Skin epidermis (tissue), 12 donors: ENCODE data around the gene CLCN7.
A peak's percentile ranks its signal among the peaks of the same experiment; 100 is the strongest.

Experiments
- H3K27ac ChIP-seq, 21 experiments: fragments of 200-600 bp; sonication (generic) in 11 of 21; one replicate each; pipeline ENCODE4 v1.5.0; 2020; ENCODE audit warnings: mild to moderate bottlenecking in 3 of 21, inconsistent platforms in 2 of 21, moderate library complexity in 2 of 21
- H3K4me3 ChIP-seq, 7 experiments: fragments of 200-600 bp; sonication (generic) in 2 of 7; one replicate each; pipeline ENCODE4 v1.5.0; 2020; ENCODE audit warnings: inconsistent platforms in 2 of 7, mild to moderate bottlenecking in 2 of 7, moderate library complexity in 1 of 7

CLCN7 gene

GRCh38 chr16:1424028-1424427 lies 50.8 kb downstream of the CLCN7 start:
- no peak overlapping the region for H3K27ac ChIP-seq
- no peak overlapping the region for H3K4me3 ChIP-seq

- Histone ChIP-seq H3K27ac (peak overlapping the region in 17 of 21 experiments; percentile 87 to 99 (median 96)), H3K4me3 (no peak overlapping the region)
Observed at GRCh38 chr16:1422076-1422475, 52.8 kb downstream of the CLCN7 start.

GRCh38 chr16:1420111-1420539 lies 54.7 kb downstream of the CLCN7 start:
- Histone ChIP-seq H3K27ac (peak overlapping the region; percentile 55 to 99 (median 95)), H3K4me3 (peak overlapping the region; percentile 52 to 92 (median 81))

GRCh38 chr16:1416521-1416941 lies 58.3 kb downstream of the CLCN7 start:
- peak overlapping the region in 11 of 21 experiments; percentile 3 to 55 (median 39) for H3K27ac ChIP-seq
- no peak overlapping the region for H3K4me3 ChIP-seq

GRCh38 chr16:1414532-1415260 lies 60.1 kb downstream of the CLCN7 start, which contains the start of gene UNKL:
Gene UNKL, minus strand, starts transcription at chr16:1414704. Its CDS starts 13 bp downstream, at chr16:1414691.
- Histone ChIP-seq H3K27ac (peak within 1 kb of the TSS; percentile 50 to 96 (median 91)), H3K4me3 (peak within 1 kb of the TSS; percentile 77 to 96 (median 92))

- peak overlapping the region; percentile 50 to 96 (median 91) for H3K27ac ChIP-seq
- H3K4me3 ChIP-seq, result peak overlapping the region; percentile 77 to 96 (median 92)
Observed at GRCh38 chr16:1413684-1414531, 60.9 kb downstream of the CLCN7 start.

- Histone ChIP-seq H3K27ac (no peak overlapping the region), H3K4me3 (no peak overlapping the region)
Observed at GRCh38 chr16:1412847-1413246, 62.0 kb downstream of the CLCN7 start.

- peak overlapping the region; percentile 14 to 49 (median 40) for H3K4me3 ChIP-seq
- peak overlapping the region in 14 of 21 experiments; percentile 1 to 69 (median 41) for H3K27ac ChIP-seq
Observed at GRCh38 chr16:1408171-1408837, 66.5 kb downstream of the CLCN7 start.

GRCh38 chr16:1407753-1408152 lies 67.1 kb downstream of the CLCN7 start:
- H3K27ac ChIP-seq, result peak overlapping the region in 10 of 21 experiments; percentile 31 to 61 (median 42)

GRCh38 chr16:1403733-1404132 lies 71.1 kb downstream of the CLCN7 start:
- no peak overlapping the region for H3K4me3 ChIP-seq

More at GRCh38 chr16:1407753-1408152, 67.1 kb downstream of the CLCN7 start:
- H3K4me3 ChIP-seq, result peak overlapping the region in 6 of 7 experiments; percentile 14 to 49 (median 40)

GRCh38 chr16:1403036-1403435 lies 71.8 kb downstream of the CLCN7 start:
- H3K27ac ChIP-seq, result no peak overlapping the region
- H3K4me3 ChIP-seq, result no peak overlapping the region

More at GRCh38 chr16:1403733-1404132, 71.1 kb downstream of the CLCN7 start:
- H3K27ac ChIP-seq, result no peak overlapping the region

GRCh38 chr16:1401758-1402154 lies 73.1 kb downstream of the CLCN7 start:
- H3K4me3 ChIP-seq, result no peak overlapping the region
- H3K27ac ChIP-seq, result no peak overlapping the region

GRCh38 chr16:1401061-1401757 lies 73.6 kb downstream of the CLCN7 start:
- no peak overlapping the region for H3K4me3 ChIP-seq
- H3K27ac ChIP-seq, result no peak overlapping the region

- Histone ChIP-seq H3K4me3 (no peak overlapping the region), H3K27ac (no peak overlapping the region)
Observed at GRCh38 chr16:1398826-1399581, 75.8 kb downstream of the CLCN7 start.

GRCh38 chr16:1398351-1398750 lies 76.5 kb downstream of the CLCN7 start:
- no peak overlapping the region for H3K4me3 ChIP-seq
- H3K27ac ChIP-seq, result no peak overlapping the region

GRCh38 chr16:1397779-1398178 lies 77.0 kb downstream of the CLCN7 start:
- Histone ChIP-seq H3K27ac (no peak overlapping the region), H3K4me3 (no peak overlapping the region)

- Histone ChIP-seq H3K27ac (no peak overlapping the region), H3K4me3 (no peak overlapping the region)
Observed at GRCh38 chr16:1395444-1396031, 79.3 kb downstream of the CLCN7 start.
